Kidney epithelial cell (primary cell): ENCODE results near the gene SAP25. TPM values are rescaled to one million over a fixed set of nuclear protein-coding genes. Genes with fewer than 3 reads are reported as not detected.
A peak's percentile ranks its signal among the peaks of the same experiment; 100 is the strongest.

Experiments used
- DNase-seq: peaks from one replicate; pipeline ENCODE4 v3.0.0-alpha.2; 2010; ENCODE audit warnings: low read depth
- H3K27me3 ChIP-seq: 2 replicates; pipeline ENCODE4 v1.6.0; 2011; ENCODE audit warnings: low read length; ENCODE audit not compliant: control insufficient read depth, insufficient read depth
- H3K36me3 ChIP-seq: 2 replicates; pipeline ENCODE4 v1.5.1; 2011; ENCODE audit warnings: low read length; ENCODE audit not compliant: control insufficient read depth, insufficient read depth
- H3K4me3 ChIP-seq: 2 replicates; pipeline ENCODE4 v1.5.1; 2011; ENCODE audit warnings: low read depth, mild to moderate bottlenecking, control low read depth, low read length
- CTCF ChIP-seq: IDR thresholded peaks from 2 replicates; pipeline ENCODE4 v1.5.1; 2011; ENCODE audit warnings: mild to moderate bottlenecking, moderate library complexity, low read length, control low read depth, inconsistent platforms; ENCODE audit not compliant: insufficient read depth, poor library complexity, severe bottlenecking
- total RNA-seq: library from RNA; depleted of rRNA; stranded (reverse); fragments of >200 nt; gene quantifications from 2 replicates; pipeline ENCODE4 v1.2.3, GENCODE V29; 2015

SAP25 gene
- total RNA-seq, 1 donor from 2014 or later = not detected

GRCh38 chr7:100613412-100614175 is 39.9 kb upstream of the SAP25 start:
- DNase-seq = no peak
- no peak for TF ChIP-seq CTCF
- Histone ChIP-seq H3K36me3 (no peaks in the 10 kb centered on the region), H3K4me3 (no peak overlapping the region), H3K27me3 (no peaks in the 10 kb centered on the region)

GRCh38 chr7:100612730-100613390 is 39.2 kb upstream of the SAP25 start:
- no peaks in the 10 kb centered on the region for H3K36me3 ChIP-seq
- H3K27me3 ChIP-seq = no peaks in the 10 kb centered on the region
- H3K4me3 ChIP-seq = peak overlapping the region; percentile 73
- peak; percentile 40 for TF ChIP-seq CTCF
- no peak for DNase-seq

DNA sequence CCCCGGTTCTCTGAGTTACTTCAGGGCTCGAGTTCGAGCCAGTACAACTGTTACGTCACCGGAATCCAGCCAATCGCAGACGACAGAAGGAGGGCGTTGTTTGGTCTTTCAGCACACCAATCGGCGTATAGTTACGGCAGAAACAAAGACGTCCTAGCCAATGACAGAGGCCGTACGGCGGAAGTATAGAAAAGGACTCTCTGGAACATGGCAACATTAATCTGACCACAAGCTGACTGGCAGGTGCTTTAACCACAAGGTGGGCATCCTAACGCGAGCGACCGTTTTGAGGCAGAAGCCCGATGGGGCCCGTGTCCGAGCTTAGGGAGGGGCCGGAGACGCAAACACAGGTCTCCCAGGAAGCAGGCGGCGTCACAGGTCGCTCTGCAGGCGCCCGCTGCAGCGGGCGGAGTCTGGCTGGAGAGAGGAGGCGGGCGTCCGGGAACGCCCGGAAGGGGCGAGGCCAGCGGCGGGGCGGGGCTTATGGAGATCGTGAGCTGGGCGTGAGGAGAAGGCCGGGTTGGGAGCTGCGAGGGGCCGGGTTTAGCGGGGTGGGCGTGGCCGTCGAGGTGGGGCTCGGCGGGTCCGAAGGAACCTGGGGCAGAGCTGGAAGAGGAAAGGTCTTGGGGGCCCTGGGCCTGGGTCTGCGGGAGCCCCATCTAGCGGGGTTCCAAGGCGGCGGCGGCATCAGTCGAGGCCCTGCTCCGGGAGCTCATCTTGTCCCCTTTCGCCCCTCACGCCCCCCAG is 38.5 kb upstream of the SAP25 start, which contains the start of gene MOSPD3:
TSS of gene MOSPD3 (plus strand) at position 558 of the 747 bp plus-strand sequence. CDS start 252 bp downstream, outside the sequence.
- peak; percentile 99 for DNase-seq
- TF ChIP-seq CTCF = no peak
- Histone ChIP-seq H3K36me3 (no peaks in the 10 kb centered on the region), H3K4me3 (peak within 1 kb of the TSS; percentile 73), H3K27me3 (no peaks in the 10 kb centered on the region)

- Histone ChIP-seq H3K4me3 (no peak overlapping the region), H3K27me3 (no peaks in the 10 kb centered on the region)
- TF ChIP-seq CTCF = no peak
Measured at GRCh38 chr7:100609958-100610357, 36.3 kb upstream of the SAP25 start.

GRCh38 chr7:100607111-100607510 is 33.4 kb upstream of the SAP25 start:
- Histone ChIP-seq H3K36me3 (no peaks in the 10 kb centered on the region), H3K4me3 (no peak overlapping the region), H3K27me3 (no peaks in the 10 kb centered on the region)
- no peak for DNase-seq
- no peak for TF ChIP-seq CTCF

More at GRCh38 chr7:100609958-100610357, 36.3 kb upstream of the SAP25 start:
- DNase-seq = no peak
- H3K36me3 ChIP-seq = no peaks in the 10 kb centered on the region
